ENCODE measurements around the gene DIP2C. TPM values are rescaled to one million over a fixed set of nuclear protein-coding genes. Genes with fewer than 3 reads are reported as not detected.
"Not testable (repeated sequence)": the region's sequence is repeated elsewhere in the genome, so short reads cannot be mapped to it uniquely, and the experiment has no call there.

The DIP2C gene
- total RNA-seq, 3 donors from 2014 or later = 8.0 to 72.0 (median 8.5) TPM

- TF ChIP-seq CTCF (IDR thresholded peaks at IDR 0.05) = no peak
- Histone ChIP-seq H3K9me3 (no peaks in the 10 kb centered on the region), H3K4me3 (no peak overlapping the region), H3K36me3 (ENCODE audit: low read depth) (no peaks in the 10 kb centered on the region), H3K4me1 (ENCODE audit: low read depth) (no peaks in the 10 kb centered on the region)
- no peak for ATAC-seq
- intact Hi-C loops (cut with DNase I, micrococcal nuclease) = no loop called here
- DNase-seq = no peak
These were observed 253.3 kb downstream of the DIP2C start for GRCh38 chr10:436013-436697.

GRCh38 chr10:435397-435796 is 254.1 kb downstream of the DIP2C start:
- H3K4me1 ChIP-seq (ENCODE audit: low read depth) = no peaks in the 10 kb centered on the region
- TF ChIP-seq CTCF (IDR thresholded peaks at IDR 0.05) = no peak
- no peaks in the 10 kb centered on the region for H3K36me3 ChIP-seq (ENCODE audit: low read depth)
- H3K4me3 ChIP-seq = no peak overlapping the region
- H3K9me3 ChIP-seq = no peaks in the 10 kb centered on the region
- DNase-seq = no peak
- no peak for ATAC-seq
- intact Hi-C loops (cut with DNase I, micrococcal nuclease) = no loop called here

GRCh38 chr10:429696-430095 is 259.8 kb downstream of the DIP2C start:
- no peaks in the 10 kb centered on the region for H3K36me3 ChIP-seq (ENCODE audit: low read depth)
- H3K4me1 ChIP-seq (ENCODE audit: low read depth) = peaks cover 8% of the 10 kb centered on the region
- no peak for TF ChIP-seq CTCF (IDR thresholded peaks at IDR 0.05)
- intact Hi-C loops (cut with DNase I, micrococcal nuclease) = no loop called here
- ATAC-seq (no peak), DNase-seq (no peak)
- no peaks in the 10 kb centered on the region for H3K9me3 ChIP-seq
- H3K4me3 ChIP-seq = no peak overlapping the region

- TF ChIP-seq CTCF (IDR thresholded peaks at IDR 0.05) = no peak
- ATAC-seq (peak; percentile 64), DNase-seq (no peak)
- H3K4me3 ChIP-seq = no peak overlapping the region
- H3K36me3 ChIP-seq (ENCODE audit: low read depth) = no peaks in the 10 kb centered on the region
- H3K4me1 ChIP-seq (ENCODE audit: low read depth) = peaks cover 8% of the 10 kb centered on the region
- intact Hi-C loops (cut with DNase I, micrococcal nuclease) = no loop called here
- H3K9me3 ChIP-seq = no peaks in the 10 kb centered on the region
These were observed 261.5 kb downstream of the DIP2C start for GRCh38 chr10:427761-428519.

- H3K4me3 ChIP-seq; intact Hi-C loops (cut with DNase I, micrococcal nuclease); H3K4me1 ChIP-seq (ENCODE audit: low read depth); DNase-seq; H3K36me3 ChIP-seq (ENCODE audit: low read depth); ATAC-seq; H3K9me3 ChIP-seq: not testable (repeated sequence)
These were observed 264.1 kb downstream of the DIP2C start for GRCh38 chr10:425365-425764.

- ATAC-seq; H3K36me3 ChIP-seq (ENCODE audit: low read depth); H3K9me3 ChIP-seq; intact Hi-C loops (cut with DNase I, micrococcal nuclease); H3K4me3 ChIP-seq; DNase-seq; H3K4me1 ChIP-seq (ENCODE audit: low read depth): not testable (repeated sequence)
These were observed 264.7 kb downstream of the DIP2C start for GRCh38 chr10:424724-425123.

Data from mucosa of descending colon (tissue), 3 donors.